ENCODE results near the gene METTL23. TPM values are rescaled to one million over a fixed set of nuclear protein-coding genes. Genes with fewer than 3 reads are reported as not detected.
"Not testable (repeated sequence)": the region's sequence is repeated elsewhere in the genome, so short reads cannot be mapped to it uniquely, and the experiment has no call there.

METTL23 gene
- polyA plus RNA-seq, 4 donors, result 30.1 to 45.8 (median 40.4) TPM

DNA sequence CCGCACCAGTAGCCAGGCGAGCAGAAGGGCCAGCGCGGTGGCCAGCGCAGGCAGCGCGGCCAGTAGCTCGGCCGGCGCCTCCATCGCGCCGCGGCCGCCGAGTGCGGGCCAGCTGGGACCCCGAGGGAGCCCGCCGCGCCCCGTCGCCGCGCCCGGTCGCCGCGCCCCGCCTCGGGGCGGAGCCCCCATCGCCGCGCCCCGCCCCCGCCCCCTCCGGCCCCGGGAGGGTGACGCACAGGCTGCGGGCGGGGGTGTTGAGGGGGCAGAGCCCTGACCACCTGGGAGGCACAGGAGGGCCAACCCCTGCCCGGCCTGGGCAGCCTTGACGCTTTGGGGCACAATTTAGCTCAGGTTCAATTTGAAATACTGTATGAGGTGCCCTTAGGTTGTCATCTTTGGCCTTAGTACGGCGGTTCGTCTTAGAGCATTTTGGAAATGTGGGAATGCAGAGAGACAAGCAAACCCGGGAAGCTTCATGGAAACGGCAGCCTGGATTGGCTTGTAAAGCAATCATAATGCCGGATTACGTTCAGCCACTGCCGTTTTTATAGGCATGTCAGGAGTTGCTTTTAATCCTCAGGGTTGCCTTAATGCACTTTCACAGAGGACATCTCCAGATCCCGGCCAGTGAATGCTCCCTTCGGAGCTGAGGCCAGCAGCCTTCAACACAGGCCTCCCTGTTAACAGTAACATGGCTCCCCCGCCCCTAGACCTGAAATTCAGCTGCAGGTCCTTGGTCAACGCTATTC is 15.6 kb upstream of the METTL23 start, which contains the start of gene MXRA7:
TSS of gene MXRA7 (minus strand) at position 103 of the 749 bp plus-strand sequence. CDS start at position 84, 19 bp downstream.
- no peak for DNase-seq (ENCODE audit: low read depth in 4 of 4, low spot score in 3 of 4)

DNA sequence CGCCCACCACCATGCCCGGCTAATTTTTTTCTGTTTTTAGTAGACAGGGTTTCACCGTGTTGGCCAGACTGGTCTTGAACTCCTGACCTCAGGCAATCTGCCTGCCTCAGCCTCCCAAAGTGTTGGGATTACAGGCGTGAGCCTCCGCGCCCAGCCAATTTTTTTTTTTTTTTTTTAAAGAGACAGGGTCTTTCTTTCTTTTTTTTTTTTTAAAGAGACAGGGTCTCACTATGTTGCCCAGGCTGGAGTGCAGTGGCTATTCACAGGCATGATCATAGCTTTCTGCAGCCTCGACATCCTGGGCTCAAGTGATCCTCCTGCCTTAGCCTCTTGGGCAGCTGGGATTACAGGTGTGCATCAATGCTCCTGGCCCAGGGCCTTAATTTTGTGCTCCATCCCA is 14.3 kb upstream of the METTL23 start:
- not testable (repeated sequence) for DNase-seq (ENCODE audit: low read depth in 4 of 4, low spot score in 3 of 4)

DNA sequence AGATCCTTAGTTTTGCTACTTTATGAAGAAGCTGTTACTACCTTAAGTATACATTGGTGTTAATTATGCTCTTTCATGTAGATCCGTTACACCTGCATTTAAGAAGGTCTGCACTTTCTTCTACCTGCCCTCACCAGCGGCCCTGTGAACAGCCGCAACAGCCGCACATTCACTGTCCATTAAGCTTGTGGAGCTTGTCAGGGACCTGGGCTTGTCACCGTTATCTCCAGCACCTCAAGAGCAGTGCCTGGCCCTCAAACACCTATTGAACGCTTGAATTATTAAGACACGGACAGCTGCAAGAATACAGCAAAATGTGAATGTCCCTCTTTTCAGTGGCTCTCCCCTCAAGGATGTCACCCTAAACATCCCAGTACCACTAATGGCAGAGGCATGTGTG is 12.9 kb upstream of the METTL23 start:
- DNase-seq (ENCODE audit: low read depth in 4 of 4, low spot score in 3 of 4), result no peak

DNA sequence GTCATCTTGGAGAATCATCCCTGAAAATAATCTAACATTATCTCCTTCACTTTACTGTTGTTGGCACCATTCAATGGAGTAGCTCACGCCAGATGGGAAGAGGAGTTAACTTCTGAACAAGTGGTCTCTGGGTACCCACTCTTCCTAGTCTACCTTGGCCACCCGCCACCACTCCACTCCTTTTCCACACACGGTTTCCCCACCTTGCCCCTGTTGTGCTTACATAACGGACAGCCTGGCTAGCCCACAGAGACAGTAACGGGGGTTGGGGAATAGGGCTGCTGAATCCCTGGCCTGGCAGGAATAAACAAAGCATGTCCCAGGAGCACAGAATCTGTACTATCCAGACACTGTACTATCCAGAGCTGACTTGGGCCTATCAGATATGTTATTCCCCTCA is 12.3 kb upstream of the METTL23 start:
- no peak for DNase-seq (ENCODE audit: low read depth in 4 of 4, low spot score in 3 of 4)

DNA sequence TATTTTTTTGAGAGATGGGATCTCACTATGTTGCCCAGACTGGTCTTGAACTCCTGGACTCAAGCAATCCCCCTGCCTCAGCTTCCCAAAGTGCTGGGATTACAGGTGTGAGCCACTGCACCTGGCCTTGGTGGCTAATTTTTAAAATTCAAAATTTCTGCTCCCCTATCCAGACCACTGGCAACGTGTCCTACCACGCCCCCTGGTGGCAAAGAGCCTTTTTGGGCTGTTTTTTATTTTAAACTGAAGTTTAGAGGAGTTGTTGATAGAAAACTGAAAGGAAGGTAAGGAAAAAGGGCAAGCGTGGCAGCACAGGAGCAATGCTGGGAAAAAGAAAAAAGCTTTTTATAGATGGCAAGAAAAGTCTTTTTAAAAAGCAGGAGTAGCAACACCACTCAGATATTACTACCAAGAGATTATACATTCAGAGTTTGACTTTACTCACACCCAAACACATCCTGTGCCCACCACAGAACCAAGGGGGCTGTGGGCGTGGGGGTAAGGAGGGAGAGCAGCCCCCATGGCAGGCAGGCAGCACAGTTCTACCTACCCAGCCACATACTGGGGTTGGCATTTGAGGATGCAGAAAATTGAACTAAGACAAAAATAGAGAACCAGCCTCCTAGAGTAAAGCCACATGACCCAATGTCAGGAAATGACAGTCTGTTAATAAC is 11.7 kb upstream of the METTL23 start:
- DNase-seq (ENCODE audit: low read depth in 4 of 4, low spot score in 3 of 4), result no peak

DNA sequence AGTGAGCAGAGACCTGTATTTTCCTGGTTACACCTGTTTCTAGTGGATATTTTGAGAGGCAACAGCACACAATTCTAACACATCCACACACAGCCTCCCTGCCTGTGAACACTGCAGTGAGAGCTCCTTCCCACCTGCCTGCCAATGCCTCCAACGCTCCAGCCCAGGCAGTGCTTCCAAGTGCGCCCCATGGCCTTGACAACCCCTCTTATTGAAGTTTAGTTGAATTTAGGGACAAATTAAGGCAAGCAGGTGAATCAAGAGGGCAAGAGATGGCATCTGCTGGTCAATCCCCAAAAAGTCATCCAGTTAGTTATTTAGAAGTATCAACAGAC is 11.2 kb upstream of the METTL23 start:
- DNase-seq (ENCODE audit: low read depth in 4 of 4, low spot score in 3 of 4), result no peak

DNA sequence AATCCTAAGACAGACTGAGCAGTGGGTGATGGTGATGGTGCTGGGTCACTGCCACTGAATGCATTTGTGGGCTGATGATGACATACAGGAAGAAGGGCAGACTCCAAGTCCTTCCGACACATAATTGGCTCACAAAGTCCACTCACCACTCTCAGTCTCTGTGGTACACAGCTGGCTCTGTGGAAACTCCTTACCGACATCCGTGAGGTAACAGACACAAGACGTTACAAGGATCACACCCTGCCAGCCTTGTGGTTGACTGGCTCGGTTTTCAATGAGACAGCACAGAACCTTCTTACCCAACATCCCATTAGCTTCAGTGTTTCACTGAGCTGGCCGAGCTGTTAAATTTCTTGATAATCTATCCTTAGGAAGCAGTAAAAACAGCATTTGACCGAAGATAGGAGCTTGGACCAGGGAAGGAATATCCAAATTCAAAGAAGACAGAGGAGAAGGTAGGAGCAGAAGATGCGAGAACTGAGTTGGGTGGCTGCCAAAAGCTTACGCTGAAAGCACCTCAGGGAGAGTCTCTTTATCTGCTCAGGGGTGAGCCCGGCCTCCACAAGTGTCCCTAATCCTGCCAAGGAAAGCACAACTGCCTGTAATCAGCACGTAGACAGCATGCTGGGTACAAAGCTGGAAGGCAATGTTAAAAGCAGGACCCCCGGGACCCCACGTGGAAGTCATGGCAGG is 10.3 kb upstream of the METTL23 start:
- DNase-seq (ENCODE audit: low read depth in 4 of 4, low spot score in 3 of 4), result no peak

DNA sequence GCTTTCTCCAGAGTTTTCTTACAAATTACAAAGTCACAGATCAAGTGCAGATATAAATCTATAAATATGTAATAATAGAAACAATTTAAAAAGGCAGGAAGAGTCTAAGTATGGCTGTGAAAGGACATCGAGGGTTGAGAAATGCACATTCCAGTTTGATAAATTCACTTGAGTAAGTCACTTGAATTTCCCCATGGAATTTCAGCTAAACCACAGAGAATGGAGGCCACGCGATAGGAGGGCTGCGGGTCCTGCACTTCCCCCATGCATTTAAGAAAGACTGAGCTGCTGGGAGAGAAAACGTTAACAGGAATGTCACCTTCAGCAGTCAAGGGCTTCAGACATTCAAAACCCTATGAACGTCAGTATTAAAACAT is 9.8 kb upstream of the METTL23 start:
- no peak for DNase-seq (ENCODE audit: low read depth in 4 of 4, low spot score in 3 of 4)

DNA sequence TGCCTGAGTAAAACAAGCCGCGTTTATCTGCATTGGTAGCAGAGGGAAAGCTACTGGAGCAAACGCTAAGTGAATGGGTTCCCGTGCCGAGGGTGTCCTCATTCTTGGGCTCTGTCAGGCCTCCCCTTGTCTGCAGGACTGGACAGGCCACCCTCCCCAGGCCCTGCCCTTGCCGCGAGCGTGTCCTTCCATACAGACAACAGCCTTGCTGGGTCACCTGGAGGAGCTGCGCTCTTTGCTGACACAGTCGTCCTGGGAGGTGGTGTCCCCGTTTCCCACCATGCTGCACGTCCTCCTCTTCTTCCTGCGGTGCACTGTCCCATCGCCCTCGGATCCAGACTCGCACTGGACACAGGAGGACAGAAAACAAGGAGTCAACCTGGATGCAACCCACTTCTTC is 8.1 kb upstream of the METTL23 start:
- DNase-seq (ENCODE audit: low read depth in 4 of 4, low spot score in 3 of 4), result no peak

DNA sequence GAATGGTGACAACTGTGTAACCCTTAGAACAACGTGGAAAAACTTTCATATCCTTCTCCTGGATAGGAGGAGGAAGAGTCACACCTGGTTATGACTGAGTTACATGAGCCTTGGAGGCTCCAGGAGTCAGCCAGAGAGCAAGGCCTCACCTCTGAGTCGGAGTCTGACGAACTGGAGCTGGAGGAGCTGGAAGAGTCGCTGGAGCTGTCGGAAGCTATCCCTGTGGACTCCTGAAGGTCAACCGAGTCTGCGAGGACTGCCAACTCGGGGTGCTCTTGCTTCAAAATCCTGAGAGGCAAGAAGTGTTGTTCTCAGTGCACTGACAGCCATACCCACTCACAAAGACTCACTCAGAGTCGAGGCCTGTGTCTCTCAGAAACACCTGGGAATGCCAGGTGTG is 6.4 kb upstream of the METTL23 start:
- no peak for DNase-seq (ENCODE audit: low read depth in 4 of 4, low spot score in 3 of 4)

DNA sequence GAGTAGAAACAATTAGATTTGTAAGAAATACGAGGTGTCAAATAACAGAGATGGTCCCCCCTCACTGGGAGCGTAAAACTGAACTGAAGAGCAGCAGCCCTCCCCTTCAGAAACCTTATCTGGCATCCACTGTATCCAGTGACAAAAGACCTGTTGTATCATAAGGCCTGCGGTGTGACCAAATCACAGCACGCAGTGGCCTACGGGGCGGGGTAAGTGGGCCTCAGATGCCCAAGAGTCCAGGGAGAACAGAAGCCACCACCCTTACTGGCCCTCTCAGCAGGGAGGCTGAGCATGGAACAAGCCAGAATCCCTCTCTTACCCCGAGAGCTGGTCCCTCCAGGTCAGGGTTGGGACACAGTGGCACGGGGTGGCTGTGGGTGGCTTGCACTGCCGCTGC is 5.7 kb upstream of the METTL23 start:
- DNase-seq (ENCODE audit: low read depth in 4 of 4, low spot score in 3 of 4), result no peak

DNA sequence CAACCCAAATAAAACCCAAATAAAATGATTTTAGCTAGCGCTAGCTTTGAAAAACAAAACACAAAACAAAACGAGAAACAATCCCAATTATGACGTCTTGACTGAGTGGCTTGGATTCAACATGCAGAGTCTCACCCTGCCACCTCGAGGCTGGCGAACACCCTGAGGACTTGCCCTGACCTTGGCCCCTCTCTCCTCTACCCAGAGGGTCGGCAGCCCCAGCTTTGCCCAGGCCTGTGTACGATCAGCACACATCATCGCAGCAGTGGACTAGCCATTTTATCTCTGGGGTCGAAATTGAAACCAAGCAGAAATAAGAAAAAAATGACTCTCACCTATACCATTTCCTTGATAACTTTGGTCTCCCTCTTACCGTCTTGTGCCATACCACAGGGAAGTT is 5.2 kb upstream of the METTL23 start:
- DNase-seq (ENCODE audit: low read depth in 4 of 4, low spot score in 3 of 4), result no peak

DNA sequence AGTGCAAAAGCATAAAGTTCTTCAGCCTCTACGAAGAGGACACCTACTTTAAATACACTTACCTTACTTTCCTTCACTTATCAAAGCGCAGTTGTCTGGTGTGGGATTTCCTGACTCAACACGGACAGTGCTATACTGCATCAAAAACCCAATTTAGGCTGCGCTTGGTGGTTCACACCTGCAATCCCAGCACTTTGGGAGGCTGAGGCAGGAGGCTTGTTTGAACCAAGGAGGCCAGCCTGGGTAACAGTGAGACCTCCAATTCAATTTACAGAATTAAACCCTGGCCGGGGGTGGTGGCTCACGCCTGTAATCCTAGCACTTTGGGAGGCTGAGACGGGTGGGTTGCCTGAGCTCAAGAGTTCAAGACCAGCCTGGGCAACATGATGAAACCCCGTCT is 4.4 kb upstream of the METTL23 start:
- DNase-seq (ENCODE audit: low read depth in 4 of 4, low spot score in 3 of 4), result no peak

DNA sequence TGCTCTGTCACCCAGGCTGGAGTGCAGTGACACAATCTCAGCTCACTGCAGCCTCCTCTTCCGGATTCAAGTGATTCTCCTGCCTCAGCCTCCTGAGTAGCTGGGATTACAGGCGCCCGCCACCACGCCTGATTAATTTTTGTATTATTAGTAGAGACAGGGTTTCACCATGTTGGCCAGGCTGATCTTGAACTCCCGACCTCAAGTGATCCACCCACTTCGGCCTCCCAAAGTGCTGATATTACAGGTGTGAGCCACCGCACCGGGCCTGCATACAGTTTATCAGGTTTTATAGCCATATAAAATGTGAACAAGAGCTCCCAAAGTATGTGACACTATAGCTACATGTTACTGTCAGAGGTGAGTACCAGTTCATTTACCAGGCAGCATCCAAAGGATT is 3.7 kb upstream of the METTL23 start:
- DNase-seq (ENCODE audit: low read depth in 4 of 4, low spot score in 3 of 4), result not testable (repeated sequence)

DNA sequence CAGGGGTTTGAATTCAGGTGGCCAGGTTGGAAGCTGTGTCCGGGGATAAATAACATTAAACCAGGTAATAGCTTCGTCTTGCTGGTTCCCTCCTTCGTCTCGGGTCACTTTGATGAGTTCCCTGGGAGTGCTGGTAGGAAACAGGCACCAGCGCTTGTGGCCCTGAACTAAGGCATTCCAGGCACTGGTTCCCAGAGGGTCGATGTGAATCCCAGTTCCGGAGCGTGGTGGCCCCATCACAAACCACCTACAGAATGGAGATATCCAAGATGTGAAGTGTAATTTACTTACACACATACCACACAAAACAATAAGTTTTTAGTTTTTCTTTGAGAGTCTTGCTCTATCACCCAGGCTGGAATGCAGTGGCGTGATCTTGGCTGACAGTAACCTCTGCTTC is 2.8 kb upstream of the METTL23 start:
- no peak for DNase-seq (ENCODE audit: low read depth in 4 of 4, low spot score in 3 of 4)

DNA sequence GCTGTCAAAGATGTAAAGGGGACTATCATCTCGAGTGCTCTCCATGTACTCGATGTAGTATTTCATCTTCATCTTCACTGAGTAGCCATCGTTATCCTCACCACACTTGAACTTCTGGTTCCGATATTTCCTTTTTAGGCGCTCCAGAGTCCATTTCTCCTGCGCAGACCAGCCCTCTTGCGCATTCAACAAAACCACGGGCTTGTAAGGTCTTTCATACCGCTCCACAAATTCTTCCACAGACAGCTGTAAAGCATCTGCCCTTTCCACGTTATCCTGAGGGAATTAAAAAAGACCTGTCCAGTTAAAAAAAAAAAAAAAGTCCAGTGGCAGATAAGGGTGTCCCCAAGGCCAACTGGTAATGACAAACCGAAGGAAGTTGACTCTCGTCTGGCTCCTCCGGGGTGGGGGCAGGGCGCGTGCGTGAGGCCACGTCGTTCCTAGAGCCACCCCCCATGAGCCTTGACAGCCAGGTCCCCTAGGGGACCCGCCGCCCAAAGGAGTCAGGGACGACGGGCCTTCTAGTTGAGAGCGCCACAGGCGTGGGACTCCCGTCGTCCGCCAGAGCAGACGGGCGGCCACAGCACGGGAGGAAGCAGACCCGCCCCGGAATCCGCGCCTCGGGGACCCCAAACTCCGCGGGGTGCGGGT is 934 bp upstream of the METTL23 start:
- no peak for DNase-seq (ENCODE audit: low read depth in 4 of 4, low spot score in 3 of 4)

DNA sequence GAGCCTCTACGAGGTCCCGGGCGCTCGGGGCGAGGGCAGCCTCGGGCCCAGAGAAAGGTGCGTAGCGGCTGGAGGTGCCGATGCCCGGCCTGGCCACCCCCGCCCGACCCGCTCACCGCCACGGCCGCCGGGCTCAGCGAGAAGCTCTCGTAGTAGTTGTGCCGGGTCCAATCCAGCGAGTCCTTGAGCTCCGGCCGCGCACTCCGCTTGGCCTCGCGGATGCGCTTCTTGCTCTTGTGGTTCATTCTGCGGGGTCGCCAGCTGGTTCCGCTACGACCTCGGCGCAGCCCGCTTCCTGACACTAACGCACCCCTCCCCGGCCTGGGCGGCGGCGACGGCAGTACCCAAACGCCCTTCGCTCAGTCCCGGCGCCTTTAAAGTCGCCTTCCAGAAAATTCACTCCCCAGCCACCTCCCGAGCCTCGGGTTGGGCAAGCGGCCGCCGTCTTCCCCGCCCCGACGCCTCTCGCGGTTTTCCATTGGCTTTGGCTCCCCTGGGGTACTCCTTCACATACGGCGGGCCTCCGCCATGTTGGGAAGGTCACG is 336 bp upstream of the METTL23 start, which contains the start of gene JMJD6:
TSS of gene JMJD6 (minus strand) at position 376 of the 545 bp plus-strand sequence. CDS start at position 245, 131 bp downstream.
- peak; percentile 85 to 91 (median 86) for DNase-seq (ENCODE audit: low read depth in 4 of 4, low spot score in 3 of 4)

DNA sequence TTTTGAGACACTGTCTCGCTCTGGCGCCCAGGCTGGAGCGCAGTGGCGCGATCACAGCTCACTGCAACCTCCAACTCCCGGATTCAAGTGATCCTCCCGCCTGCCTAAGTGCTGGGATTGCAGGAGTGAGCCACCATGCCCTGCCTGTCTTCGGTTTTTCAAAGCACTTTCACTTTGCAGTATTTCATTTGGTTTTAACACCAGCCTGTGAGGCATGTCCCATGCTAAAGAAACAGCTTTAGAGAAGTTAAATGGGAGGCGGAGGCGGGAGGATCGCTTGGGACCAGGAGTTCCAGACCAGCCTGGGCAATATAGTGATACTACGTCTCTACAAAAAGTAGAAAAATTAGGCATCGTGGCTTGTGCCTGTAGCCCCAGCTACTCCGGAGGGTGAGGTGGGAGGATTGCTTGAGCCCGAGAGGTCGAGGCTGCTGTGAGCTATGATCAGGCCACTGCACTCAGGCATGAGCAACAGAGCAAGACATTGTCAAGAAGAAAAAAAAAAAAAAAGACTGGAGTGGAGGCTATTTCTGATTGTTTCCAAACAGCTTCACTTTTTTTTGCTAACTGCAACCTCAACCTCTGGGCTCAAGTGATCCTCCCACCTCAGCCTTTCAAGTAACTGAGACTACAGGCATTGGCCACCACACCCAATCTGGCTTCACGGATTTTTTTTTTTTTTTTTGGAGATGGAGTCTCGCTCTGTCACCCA is 1.3 kb downstream of the METTL23 start:
- no peak for DNase-seq (ENCODE audit: low read depth in 4 of 4, low spot score in 3 of 4)

DNA sequence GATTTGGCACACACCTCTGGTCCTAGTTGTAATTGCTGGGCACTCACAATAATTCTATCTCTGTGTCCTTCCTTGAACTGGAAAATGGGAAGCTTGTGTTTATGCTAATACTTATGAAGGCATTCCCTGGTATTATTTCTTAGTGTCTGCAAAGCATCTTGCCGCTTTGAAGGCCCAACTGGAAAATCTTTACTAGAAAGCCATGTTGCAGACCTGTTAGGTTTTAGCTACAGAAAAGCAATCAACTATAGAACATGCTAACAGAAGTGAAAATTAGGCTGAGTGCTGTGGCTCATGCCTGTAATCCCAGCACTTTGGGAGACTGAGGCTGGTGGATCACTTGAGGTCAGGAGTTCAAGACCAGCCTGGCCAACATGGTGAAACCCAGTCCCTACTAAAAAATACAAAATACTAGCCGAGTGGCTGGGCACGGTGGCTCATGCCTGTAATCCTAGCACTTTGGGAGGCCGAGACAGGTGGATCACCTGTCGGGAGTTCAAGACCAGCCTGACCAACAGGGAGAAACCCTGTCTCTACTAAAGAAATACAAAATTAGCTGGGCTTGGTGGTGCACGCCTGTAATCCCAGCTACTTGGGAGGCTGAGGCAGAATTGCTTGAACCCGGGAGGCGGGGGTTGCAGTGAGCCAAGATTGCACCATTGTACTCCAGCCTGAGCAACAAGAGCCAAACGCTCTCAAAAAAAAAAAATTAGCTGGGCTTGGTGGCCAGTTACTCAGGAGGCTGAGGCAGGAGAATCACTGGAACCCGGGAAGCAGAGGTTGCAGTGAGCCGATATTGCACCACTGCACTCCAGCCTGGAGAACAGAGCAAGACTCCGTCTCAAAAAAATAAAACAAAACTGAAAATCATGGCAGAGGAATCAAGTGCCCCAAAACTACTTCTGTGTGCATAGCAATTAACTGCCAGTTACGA is 5.4 kb downstream of the METTL23 start:
- DNase-seq (ENCODE audit: low read depth in 4 of 4, low spot score in 3 of 4), result not testable (repeated sequence)

Data from left renal pelvis (tissue), 4 donors.